Lower leg skin (tissue), 3 donors: ENCODE data around the gene WRAP53.

Experiments used
- CTCF ChIP-seq, 3 donors: fragments of 450-650 bp; IDR thresholded peaks; one replicate each; pipeline ENCODE4 v1.5.1; 2016; ENCODE audit warnings: antibody characterized with exemption in 3 of 3, mild to moderate bottlenecking in 3 of 3, moderate library complexity in 2 of 3
- POLR2A ChIP-seq, 2 donors: fragments of 450-650 bp; IDR thresholded peaks; one replicate each; pipeline ENCODE4 v1.6.1; 2016 to 2017; ENCODE audit warnings: antibody characterized with exemption in 2 of 2, mild to moderate bottlenecking in 1 of 2, moderate library complexity in 1 of 2

- TF ChIP-seq CTCF (IDR thresholded peaks at IDR 0.05) (no peak), POLR2A (IDR thresholded peaks at IDR 0.05) (no peak)
Measured at GRCh38 chr17:7655541-7655840, 32.8 kb upstream of the WRAP53 start.
